Heart right ventricle (tissue), 16 donors: ENCODE data around the gene ACAT1. TPM values are rescaled to one million over a fixed set of nuclear protein-coding genes. Genes with fewer than 3 reads are reported as not detected.

Experiments
- ATAC-seq, 8 donors: fragments of 200-7000 bp; cut with Tn5 transposase; one replicate each; pipeline ENCODE4 v1.9.1; 2020; ENCODE audit warnings: mild to moderate bottlenecking in 8 of 8, moderate library complexity in 8 of 8, moderate number of reproducible peaks in 1 of 8
- DNase-seq, 2 donors: peaks; one replicate each; pipeline ENCODE4 v3.0.0-alpha.2; 2020
- H3K27ac ChIP-seq, 10 donors: fragments of 200-600 bp; sonication (generic) in 2 of 10; one replicate each; pipeline versions ENCODE4 v1.5.0 to v1.8.0; 2020 to 2022; ENCODE audit warnings: mild to moderate bottlenecking in 3 of 10
- H3K27me3 ChIP-seq, 7 donors: fragments of 200-600 bp; one replicate each; pipeline ENCODE4 v1.8.0; 2021 to 2022; ENCODE audit warnings: mild to moderate bottlenecking in 2 of 7
- H3K36me3 ChIP-seq, 9 donors: fragments of 200-600 bp; sonication (generic) in 1 of 9; one replicate each; pipeline versions ENCODE4 v1.5.0 to v1.8.0; 2020 to 2022; ENCODE audit warnings: mild to moderate bottlenecking in 2 of 9
- H3K4me1 ChIP-seq, 9 donors: fragments of 200-600 bp; sonication (generic) in 1 of 9; one replicate each; pipeline versions ENCODE4 v1.5.0 to v1.8.0; 2020 to 2022; ENCODE audit warnings: mild to moderate bottlenecking in 4 of 9
- H3K4me3 ChIP-seq, 10 donors: fragments of 200-600 bp; sonication (generic) in 2 of 10; one replicate each; pipeline versions ENCODE4 v1.5.0 to v1.8.0; 2020 to 2022; ENCODE audit warnings: mild to moderate bottlenecking in 7 of 10, moderate library complexity in 2 of 10
- H3K9me3 ChIP-seq, 11 donors: fragments of 200-600 bp in 10 of 11; sonication (generic) in 2 of 11; one replicate each; pipeline versions ENCODE4 v1.5.0 to v1.8.0; 2013 to 2022; ENCODE audit warnings: mild to moderate bottlenecking in 2 of 11, control low read depth in 1 of 11, moderate library complexity in 1 of 11
- WGBS, 2 donors: extraction: QIAGEN DNeasy Blood & Tissue Kit; methylation state at CpG; one replicate each; pipeline ENCODE4 v1.1.7; 2013; ENCODE audit warnings: inconsistent platforms in 1 of 2; 5-methylcytosine and 5-hydroxymethylcytosine counted together
- intact Hi-C, 10 donors: fragments of 100-400 bp; cut with DNase I; formaldehyde crosslinking; loops; one replicate each; pipeline versions ENCODE4 v1.11.1 to v1.14.2; 2022
- polyA plus RNA-seq, 2 donors: library from polyadenylated mRNA; stranded (reverse); fragments of 200-250 nt; gene quantifications; one replicate each; pipeline ENCODE4 v1.2.3, GENCODE V29; 2013
- total RNA-seq, 10 donors: library from RNA; stranded (reverse); fragmentation: NEBNext Ultra II Directional in 3 of 10; extraction: Animal tissue kit (Norgen Biotek cat#: 25700) in 3 of 10; gene quantifications; one replicate each; pipeline versions ENCODE4 v1.2.1 to v1.2.4, GENCODE V29; 2021 to 2023
- TF ChIP-seq, protein P1 (sequence below), 9 donors: fragments of 200-600 bp; sonication (generic) in 2 of 9; IDR thresholded peaks; one replicate each; pipeline versions ENCODE4 v1.5.0 to v1.8.0; 2021 to 2022; ENCODE audit warnings: antibody characterized with exemption in 9 of 9, mild to moderate bottlenecking in 5 of 9, moderate library complexity in 1 of 9
- donor health status: Arrhythmogenic right ventricular cardiomyopathy.
- donor health status: ischemic (EF 13 %, LVEDD 7.1; RV severe dilation, severe dysfunction).
- donor health status: healthy with polysubstance abuse.
- donor health status: DM: no; HTN: yes; CAD: no.
- donor health status: DM: no; HTN: no; CAD: no.
- donor health status: ischemic (EF 25% LVEDD 6.9; RV normal size, moderate dysfunction).
- donor health status: ischemic (EF 25% LVEDD 5.7; RV mildly dilated, moderate dysfunction).
- donor health status: healthy.
- donor health status: DM: yes; HTN: yes; CAD: no.
- donor health status: Ischemic cardiomyopathy.
- donor health status: ischemic (EF 35%, LVEDD 5.7; RV mildly dilated, moderate dysfunction).
- donor health status: nonischemic (EF 11% LVEDD 7.7; RV severe dilation, severe dysfunction).
- donor health status: DM: yes; HTN: yes; CAD: no.
- donor health status: PGD.
- donor health status: ischemic (EF 29% LVEDD 5.4; RV normal size, mild dysfunction).
- donor health status: nonischemic (EF 23%, LVEDD 6.1; RV moderate dilation, normal function).

ACAT1 gene
- total and polyA plus RNA-seq, 12 donors: 158 to 535 (median 376) TPM

DNA sequence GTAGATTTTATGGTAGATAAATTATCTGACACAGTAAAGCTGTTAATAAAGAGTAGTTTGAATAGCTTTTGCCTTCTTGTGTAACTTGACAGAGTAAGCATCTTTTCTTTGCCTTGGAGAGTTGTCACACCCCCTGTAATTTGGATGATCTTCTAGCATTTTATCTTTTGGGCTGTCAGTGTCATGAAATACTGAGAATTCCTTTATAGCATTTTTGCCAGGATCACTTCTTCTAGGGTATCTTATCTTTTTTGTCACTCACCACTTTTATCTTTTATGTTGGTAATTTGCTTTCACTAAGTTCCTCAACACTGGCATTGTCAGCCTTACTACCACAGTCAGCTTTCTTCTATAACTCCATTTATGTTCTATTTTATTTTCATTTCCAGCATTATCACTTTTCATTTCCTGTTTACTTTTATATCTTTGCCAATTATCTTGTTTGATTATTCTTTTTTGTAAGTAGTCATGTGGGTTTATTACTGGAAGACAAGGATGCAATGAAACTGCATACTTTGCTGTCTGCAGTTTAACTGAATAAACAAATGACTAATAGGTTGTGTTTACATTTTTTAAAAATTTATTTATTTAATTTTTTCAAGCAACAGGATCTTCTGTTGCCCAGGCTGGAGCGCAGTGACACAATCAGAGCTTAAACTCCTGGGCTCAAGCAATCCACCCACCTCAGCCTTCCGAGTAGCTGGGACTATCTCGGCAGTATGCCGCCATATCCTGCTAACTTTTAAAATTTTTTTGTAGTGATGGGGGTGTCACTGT lies 28.1 kb upstream of the ACAT1 start:
- H3K27me3 ChIP-seq: no peaks in the 10 kb centered on the region
- H3K27ac ChIP-seq: no peak overlapping the region
- 91 to 94% methylated on average over 4 of the region's 4 CpGs for WGBS, 2 donors
- intact Hi-C loops: loop anchor here in 1 of 10 donors (10.0 kb wide), 1 partner anchor 61 kb away; no protein-coding TSS in a partner anchor
- peaks cover 0 to 96% (median 35%) of the 10 kb centered on the region in 9 donors for H3K36me3 ChIP-seq
- DNase-seq (no peak), ATAC-seq (no peak)
- H3K4me3 ChIP-seq: no peak overlapping the region
- H3K9me3 ChIP-seq: no peaks in the 10 kb centered on the region
- TF ChIP-seq, protein P1, sequence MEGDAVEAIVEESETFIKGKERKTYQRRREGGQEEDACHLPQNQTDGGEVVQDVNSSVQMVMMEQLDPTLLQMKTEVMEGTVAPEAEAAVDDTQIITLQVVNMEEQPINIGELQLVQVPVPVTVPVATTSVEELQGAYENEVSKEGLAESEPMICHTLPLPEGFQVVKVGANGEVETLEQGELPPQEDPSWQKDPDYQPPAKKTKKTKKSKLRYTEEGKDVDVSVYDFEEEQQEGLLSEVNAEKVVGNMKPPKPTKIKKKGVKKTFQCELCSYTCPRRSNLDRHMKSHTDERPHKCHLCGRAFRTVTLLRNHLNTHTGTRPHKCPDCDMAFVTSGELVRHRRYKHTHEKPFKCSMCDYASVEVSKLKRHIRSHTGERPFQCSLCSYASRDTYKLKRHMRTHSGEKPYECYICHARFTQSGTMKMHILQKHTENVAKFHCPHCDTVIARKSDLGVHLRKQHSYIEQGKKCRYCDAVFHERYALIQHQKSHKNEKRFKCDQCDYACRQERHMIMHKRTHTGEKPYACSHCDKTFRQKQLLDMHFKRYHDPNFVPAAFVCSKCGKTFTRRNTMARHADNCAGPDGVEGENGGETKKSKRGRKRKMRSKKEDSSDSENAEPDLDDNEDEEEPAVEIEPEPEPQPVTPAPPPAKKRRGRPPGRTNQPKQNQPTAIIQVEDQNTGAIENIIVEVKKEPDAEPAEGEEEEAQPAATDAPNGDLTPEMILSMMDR (IDR thresholded peaks at IDR 0.05): no peak
- peaks cover 0 to 8% (median 0%) of the 10 kb centered on the region in 9 donors for H3K4me1 ChIP-seq

- Histone ChIP-seq H3K27ac (no peak overlapping the region), H3K9me3 (no peaks in the 10 kb centered on the region), H3K27me3 (no peaks in the 10 kb centered on the region), H3K36me3 (peaks cover 0 to 99% (median 45%) of the 10 kb centered on the region in 9 donors), H3K4me3 (no peak overlapping the region), H3K4me1 (peaks cover 0 to 10% (median 0%) of the 10 kb centered on the region in 9 donors)
- TF ChIP-seq, protein P1 (IDR thresholded peaks at IDR 0.05): no peak
- intact Hi-C loops: loop anchor here in 1 of 10 donors (10.0 kb wide), 1 partner anchor 58 kb away; no protein-coding TSS in a partner anchor
- no peak for ATAC-seq
- 94 to 96% methylated on average over 3 of the region's 3 CpGs for WGBS, 2 donors
- DNase-seq: no peak
These were observed 24.2 kb upstream of the ACAT1 start for GRCh38 chr11:108097179-108097578.

DNA sequence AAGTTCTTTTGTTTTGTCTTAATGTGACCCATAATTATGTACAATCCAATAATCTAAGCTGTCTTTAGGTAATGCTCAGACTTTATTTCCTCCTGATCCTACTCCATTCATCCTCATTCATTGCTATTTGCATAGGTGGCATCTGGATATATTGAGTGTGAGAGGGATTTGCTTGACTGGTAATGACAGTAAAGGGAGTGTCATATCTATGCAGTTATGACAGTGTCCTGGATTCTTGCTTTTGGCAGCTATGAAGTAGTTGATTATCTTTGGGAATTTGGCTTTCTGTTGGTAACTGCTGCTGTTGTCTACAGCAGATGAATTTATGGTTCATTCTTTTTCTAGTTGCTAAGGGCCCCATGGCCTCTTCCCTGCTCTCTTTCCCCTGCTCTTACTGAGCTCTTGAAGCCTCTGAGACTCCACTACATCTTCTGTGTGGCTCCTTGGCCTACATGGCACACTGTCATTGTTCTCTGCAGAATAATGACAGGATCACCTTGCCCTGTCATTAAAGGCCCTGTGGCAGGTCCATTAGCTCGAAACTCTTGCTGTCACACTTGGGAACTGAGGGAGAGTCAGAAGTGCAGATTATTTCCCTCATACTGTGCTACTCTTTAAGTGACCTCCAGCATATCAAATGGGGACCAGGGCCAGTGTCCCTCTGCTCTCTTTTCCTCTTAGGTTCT lies 20.1 kb upstream of the ACAT1 start:
- no peak overlapping the region for H3K4me3 ChIP-seq
- no peaks in the 10 kb centered on the region for H3K27me3 ChIP-seq
- ATAC-seq (peak in 5 of 8 donors; percentile 53 to 74 (median 73)), DNase-seq (no peak)
- no peaks in the 10 kb centered on the region for H3K9me3 ChIP-seq
- intact Hi-C loops: no loop called here
- peak overlapping the region in 8 of 10 donors; percentile 6 to 75 (median 40) for H3K27ac ChIP-seq
- 46 to 74% methylated on average over 1 of the region's 1 CpG for WGBS, 2 donors
- TF ChIP-seq, protein P1 (IDR thresholded peaks at IDR 0.05): no peak
- H3K36me3 ChIP-seq: peaks cover 0 to 100% (median 40%) of the 10 kb centered on the region in 9 donors
- peaks cover 0 to 10% (median 0%) of the 10 kb centered on the region in 9 donors for H3K4me1 ChIP-seq

GRCh38 chr11:108111126-108111525 lies 10.2 kb upstream of the ACAT1 start:
- no peak for ATAC-seq
- no peaks in the 10 kb centered on the region for H3K9me3 ChIP-seq
- TF ChIP-seq, protein P1 (IDR thresholded peaks at IDR 0.05): no peak
- WGBS, 2 donors: 93 to 96% methylated on average over 4 of the region's 4 CpGs
- no peak overlapping the region for H3K27ac ChIP-seq
- H3K4me3 ChIP-seq: no peak overlapping the region
- no peaks in the 10 kb centered on the region for H3K27me3 ChIP-seq
- peaks cover 4 to 15% (median 12%) of the 10 kb centered on the region in 9 donors for H3K4me1 ChIP-seq
- H3K36me3 ChIP-seq: peaks cover 0 to 34% (median 0%) of the 10 kb centered on the region in 9 donors
- DNase-seq: no peak
- intact Hi-C loops: loop anchor here in 1 of 10 donors (10.0 kb wide), 1 partner anchor 534 kb away; no protein-coding TSS in a partner anchor
